GM12878 (cell line): ENCODE measurements around the gene TSC2.

ENCODE experiments used
- BCL11A ChIP-seq: IDR thresholded peaks from 2 replicates; pipeline ENCODE4 v1.6.1; 2011; ENCODE audit warnings: low read depth, low read length
- CEBPB ChIP-seq, 2 experiments: fragments of 150-350 bp in 1 of 2; IDR thresholded peaks; 2 replicates each; pipeline ENCODE4 v1.6.1; 2012 to 2014; ENCODE audit warnings: low read depth in 2 of 2, low read length in 2 of 2, borderline replicate concordance in 1 of 2, inconsistent platforms in 1 of 2
- NR2C1 ChIP-seq: fragments of 450-650 bp; IDR thresholded peaks from 2 replicates; pipeline ENCODE4 v1.6.1; 2017; ENCODE audit warnings: antibody characterized with exemption, mild to moderate bottlenecking, moderate library complexity
- POLR2A ChIP-seq: IDR thresholded peaks from 2 replicates; pipeline ENCODE4 v1.6.1; 2011; ENCODE audit warnings: low read depth, mild to moderate bottlenecking, low read length
- POLR2AphosphoS5 ChIP-seq: IDR thresholded peaks from 2 replicates; pipeline ENCODE4 v1.6.1; 2011; ENCODE audit warnings: mild to moderate bottlenecking, low read length, inconsistent platforms
- SMC3 ChIP-seq: IDR thresholded peaks from 2 replicates; pipeline ENCODE4 v1.6.1; 2011; ENCODE audit warnings: low read length, improper control_type of control experiment, borderline replicate concordance
- TCF12 ChIP-seq: IDR thresholded peaks from 2 replicates; pipeline ENCODE4 v1.6.1; 2011; ENCODE audit warnings: low read depth, mild to moderate bottlenecking, low read length
- TF ChIP-seq, protein P1 (sequence below), 3 experiments: IDR thresholded peaks in 2 of 3; conservative IDR thresholded peaks in 1 of 3; 2 replicates each; pipeline ENCODE4 v1.5.1; 2011; ENCODE audit warnings: low read depth in 3 of 3, low read length in 3 of 3, mild to moderate bottlenecking in 3 of 3, control low read depth in 2 of 3, moderate library complexity in 2 of 3, inconsistent platforms in 1 of 3, mixed read lengths in 1 of 3; ENCODE audit not compliant: control insufficient read depth in 2 of 3, insufficient read depth in 1 of 3; ENCODE audit errors: extremely low read depth in 1 of 3

DNA sequence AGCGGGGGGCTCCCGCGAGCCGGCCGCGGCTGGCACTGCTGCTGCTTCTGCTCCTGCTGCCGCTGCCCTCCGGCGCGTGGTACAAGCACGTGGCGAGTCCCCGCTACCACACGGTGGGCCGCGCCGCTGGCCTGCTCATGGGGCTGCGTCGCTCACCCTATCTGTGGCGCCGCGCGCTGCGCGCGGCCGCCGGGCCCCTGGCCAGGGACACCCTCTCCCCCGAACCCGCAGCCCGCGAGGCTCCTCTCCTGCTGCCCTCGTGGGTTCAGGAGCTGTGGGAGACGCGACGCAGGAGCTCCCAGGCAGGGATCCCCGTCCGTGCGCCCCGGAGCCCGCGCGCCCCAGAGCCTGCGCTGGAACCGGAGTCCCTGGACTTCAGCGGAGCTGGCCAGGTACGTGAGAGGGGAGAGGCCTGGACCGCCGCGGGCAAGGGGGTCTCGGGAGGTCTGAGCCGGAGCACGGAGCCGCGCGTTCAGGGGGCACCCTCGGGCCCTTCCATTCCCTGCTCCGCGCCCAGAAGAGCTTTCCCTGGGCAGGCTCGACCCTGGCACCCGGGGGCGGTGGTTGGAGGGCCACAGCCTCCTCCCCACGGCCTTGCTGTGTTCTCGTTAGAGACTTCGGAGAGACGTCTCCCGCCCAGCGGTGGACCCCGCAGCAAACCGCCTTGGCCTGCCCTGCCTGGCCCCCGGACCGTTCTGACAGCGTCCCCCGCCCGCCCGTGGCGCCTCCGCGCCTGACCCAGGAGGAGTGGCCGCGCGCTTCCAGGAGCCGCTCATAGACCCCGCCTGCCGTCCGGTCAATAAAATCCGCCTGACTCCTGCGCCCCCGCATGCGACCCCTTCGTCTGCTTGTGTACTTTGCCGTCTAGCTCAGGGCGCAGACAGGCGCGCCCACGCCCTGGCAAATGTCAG lies 27.6 kb upstream of the TSC2 start:
- TF ChIP-seq, protein P1, sequence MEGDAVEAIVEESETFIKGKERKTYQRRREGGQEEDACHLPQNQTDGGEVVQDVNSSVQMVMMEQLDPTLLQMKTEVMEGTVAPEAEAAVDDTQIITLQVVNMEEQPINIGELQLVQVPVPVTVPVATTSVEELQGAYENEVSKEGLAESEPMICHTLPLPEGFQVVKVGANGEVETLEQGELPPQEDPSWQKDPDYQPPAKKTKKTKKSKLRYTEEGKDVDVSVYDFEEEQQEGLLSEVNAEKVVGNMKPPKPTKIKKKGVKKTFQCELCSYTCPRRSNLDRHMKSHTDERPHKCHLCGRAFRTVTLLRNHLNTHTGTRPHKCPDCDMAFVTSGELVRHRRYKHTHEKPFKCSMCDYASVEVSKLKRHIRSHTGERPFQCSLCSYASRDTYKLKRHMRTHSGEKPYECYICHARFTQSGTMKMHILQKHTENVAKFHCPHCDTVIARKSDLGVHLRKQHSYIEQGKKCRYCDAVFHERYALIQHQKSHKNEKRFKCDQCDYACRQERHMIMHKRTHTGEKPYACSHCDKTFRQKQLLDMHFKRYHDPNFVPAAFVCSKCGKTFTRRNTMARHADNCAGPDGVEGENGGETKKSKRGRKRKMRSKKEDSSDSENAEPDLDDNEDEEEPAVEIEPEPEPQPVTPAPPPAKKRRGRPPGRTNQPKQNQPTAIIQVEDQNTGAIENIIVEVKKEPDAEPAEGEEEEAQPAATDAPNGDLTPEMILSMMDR (IDR thresholded peaks at IDR 0.05 in 2 of 3, conservative IDR thresholded peaks at IDR 0.05 in 1 of 3; ENCODE audit: control insufficient read depth in 2 of 3, extremely low read depth in 1 of 3, insufficient read depth in 1 of 3, low read depth in 3 of 3, low read length in 3 of 3): no peak
- TF ChIP-seq SMC3 (no peak), POLR2AphosphoS5 (no peak), TCF12 (no peak), BCL11A (no peak), CEBPB (IDR thresholded peaks at IDR 0.05; ENCODE audit: borderline replicate concordance in 1 of 2, low read depth in 2 of 2, low read length in 2 of 2) (no peak), NR2C1 (no peak), POLR2A (no peak)
